ENCODE data around the gene CALML3. TPM values are rescaled to one million over a fixed set of nuclear protein-coding genes. Genes with fewer than 3 reads are reported as not detected.

Gene CALML3
- total RNA-seq = not detected in 2 replicates

GRCh38 chr10:5524641-5525560 lies at the start of gene CALML3:
TSS of gene CALML3 (plus strand) at chr10:5524961. CDS start at chr10:5525086, 125 bp downstream.

GRCh38 chr10:5499493-5500140 lies 25.1 kb upstream of the CALML3 start, which contains the start of gene CALML5:
TSS of gene CALML5 (minus strand) at chr10:5499570. CDS start at chr10:5499438, 132 bp downstream.

Other genes starting within 250 kb of the CALML3 start
- gene UCN3, start 160.0 kb upstream of the CALML3 start, total RNA-seq = not detected in 2 replicates
- gene TUBAL3, start 120.1 kb upstream of the CALML3 start, total RNA-seq = not detected in 2 replicates
- 42.8 and 44.8 TPM in 2 replicates for gene NET1, start 112.4 kb upstream of the CALML3 start, total RNA-seq
- not detected in 2 replicates for gene CALML5, start 25.4 kb upstream of the CALML3 start, total RNA-seq
- 6.5 and 7.9 TPM in 2 replicates for gene ASB13, start 141.6 kb downstream of the CALML3 start, total RNA-seq
- gene TASOR2, start 159.9 kb downstream of the CALML3 start, total RNA-seq = 53.0 and 75.8 TPM in 2 replicates

Data from placental epithelial cell (primary cell).